Kasumi-1 (cell line): ENCODE data around the gene CHIC1.
"Not testable (repeated sequence)": the region's sequence is repeated elsewhere in the genome, so short reads cannot be mapped to it uniquely, and the experiment has no call there.

Experiments
- DNase-seq, 2 experiments: peaks; one replicate each; lab custom pipeline; 2025; lab: John Stamatoyannopoulos, UW

The CHIC1 gene

GRCh38 chrX:73562984-73563737 is at the start of gene CHIC1:
TSS of gene CHIC1 (plus strand) at chrX:73563197. CDS start at chrX:73563285, 88 bp downstream.
- no peak for DNase-seq

- not testable (repeated sequence) for DNase-seq
These were observed 40.2 kb upstream of the CHIC1 start for GRCh38 chrX:73522823-73523222.

GRCh38 chrX:73524906-73525305 is 38.1 kb upstream of the CHIC1 start:
- no peak for DNase-seq

- DNase-seq: no peak
These were observed 36.9 kb upstream of the CHIC1 start for GRCh38 chrX:73525928-73526690.

GRCh38 chrX:73531655-73532054 is 31.3 kb upstream of the CHIC1 start:
- not testable (repeated sequence) for DNase-seq

- DNase-seq: no peak
These were observed 6.8 kb upstream of the CHIC1 start for GRCh38 chrX:73556159-73556558.

GRCh38 chrX:73561801-73562200 is 1.2 kb upstream of the CHIC1 start:
- DNase-seq: no peak

GRCh38 chrX:73562458-73562857 is 539 bp upstream of the CHIC1 start:
- no peak for DNase-seq

GRCh38 chrX:73563738-73564068 is 706 bp downstream of the CHIC1 start:
- DNase-seq: no peak

- DNase-seq: no peak
These were observed 14.4 kb downstream of the CHIC1 start for GRCh38 chrX:73577361-73577760.

GRCh38 chrX:73581002-73581628 is 18.1 kb downstream of the CHIC1 start:
- DNase-seq: no peak

GRCh38 chrX:73597758-73598157 is 34.8 kb downstream of the CHIC1 start:
- DNase-seq: not testable (repeated sequence)

GRCh38 chrX:73615022-73615421 is 52.0 kb downstream of the CHIC1 start:
- DNase-seq: no peak

- DNase-seq: not testable (repeated sequence)
These were observed 78.7 kb downstream of the CHIC1 start for GRCh38 chrX:73641669-73642068.

GRCh38 chrX:73647212-73647611 is 84.2 kb downstream of the CHIC1 start:
- DNase-seq: no peak

GRCh38 chrX:73647632-73648322 is 84.8 kb downstream of the CHIC1 start:
- no peak for DNase-seq

- not testable (repeated sequence) for DNase-seq
These were observed 98.3 kb downstream of the CHIC1 start for GRCh38 chrX:73661322-73661721.

- no peak for DNase-seq
These were observed 105.8 kb downstream of the CHIC1 start for GRCh38 chrX:73668779-73669178.

- no peak for DNase-seq
These were observed 118.4 kb downstream of the CHIC1 start for GRCh38 chrX:73681408-73681807.

GRCh38 chrX:73683236-73683859 is 120.4 kb downstream of the CHIC1 start:
- DNase-seq: no peak

- DNase-seq: not testable (repeated sequence)
These were observed 144.0 kb downstream of the CHIC1 start for GRCh38 chrX:73707014-73707413.

GRCh38 chrX:73728602-73729001 is 165.6 kb downstream of the CHIC1 start:
- no peak for DNase-seq
